HG02884 (cell line): ENCODE data around the gene TUBGCP5.

Experiments
- ATAC-seq: cut with Tn5 transposase; IDR thresholded peaks from one replicate; pipeline ENCODE4 v1.9.1; 2021; ENCODE audit warnings: mild to moderate bottlenecking, moderate library complexity; ENCODE audit not compliant: unreplicated experiment

The TUBGCP5 gene

DNA sequence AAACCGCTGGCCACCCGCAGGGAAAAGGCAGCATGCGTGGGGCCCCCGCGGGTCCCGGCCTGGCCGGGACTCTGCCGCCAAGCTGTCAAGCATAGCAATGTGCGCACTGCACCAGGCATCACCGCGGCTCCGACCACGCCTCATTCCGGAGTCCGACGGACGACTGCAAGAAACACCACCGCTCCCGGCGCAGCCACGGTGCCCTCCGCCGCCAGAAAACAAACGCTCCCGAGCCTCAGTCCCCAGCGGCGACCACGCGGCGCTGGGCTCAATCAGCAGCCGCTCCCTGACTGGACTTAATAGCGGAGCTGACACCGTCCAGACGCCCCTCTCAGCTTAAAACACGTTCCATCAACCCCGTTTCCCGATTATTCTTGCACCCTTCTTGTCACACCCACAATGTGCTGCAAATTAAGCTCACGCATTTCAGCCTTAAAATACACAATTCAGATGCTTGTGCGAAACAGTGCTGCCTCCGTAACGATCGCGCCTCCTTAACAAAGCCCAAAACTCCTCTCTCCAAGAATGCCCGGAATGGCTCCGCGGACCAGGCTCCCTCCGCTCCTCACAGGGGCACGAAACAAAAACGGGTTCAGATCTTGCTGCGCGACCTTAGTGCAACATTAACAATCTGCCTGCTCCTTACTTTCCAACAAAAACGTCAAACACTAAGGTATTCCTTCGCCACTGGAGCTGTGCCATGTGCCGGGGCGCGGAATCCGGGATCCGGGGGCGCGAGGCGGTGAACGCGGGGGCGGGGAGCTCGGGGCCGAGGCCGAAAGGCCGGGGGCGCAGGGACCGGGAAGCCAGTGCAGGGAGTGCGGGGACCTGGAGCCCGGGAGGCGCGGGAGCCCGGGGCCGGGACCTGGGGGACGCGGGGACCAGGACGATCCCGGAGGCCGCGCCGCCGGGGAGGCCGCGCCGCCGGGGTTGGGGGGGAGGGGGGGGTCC, 59.9 kb downstream of the TUBGCP5 start:
- ATAC-seq: peak; percentile 53

DNA sequence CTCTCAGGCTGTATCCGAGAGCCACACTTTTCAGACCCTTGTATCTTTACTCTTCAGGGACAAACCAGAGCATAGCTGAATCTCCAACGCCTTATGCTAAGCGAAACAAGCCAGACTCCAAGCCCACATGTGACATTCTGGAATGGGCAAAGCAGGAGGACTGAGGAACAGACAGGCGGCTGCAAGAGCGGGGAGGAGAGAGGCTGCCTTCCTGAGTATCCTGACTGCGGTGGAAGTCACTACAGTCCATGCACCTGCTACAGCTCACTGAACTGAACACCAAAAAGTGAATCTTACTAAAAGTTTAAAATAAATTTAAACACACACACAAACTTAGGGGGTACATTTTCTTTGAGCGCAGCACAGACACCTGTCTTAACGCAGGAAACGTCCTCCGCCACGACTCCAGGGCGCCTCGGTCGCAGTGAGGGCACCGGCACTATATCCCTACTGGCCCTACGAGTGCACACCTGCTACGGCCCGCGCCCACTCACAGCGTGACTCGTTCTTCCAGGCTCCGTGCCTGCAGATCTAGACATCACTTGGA, 60.6 kb downstream of the TUBGCP5 start:
- peak; percentile 27 for ATAC-seq

DNA sequence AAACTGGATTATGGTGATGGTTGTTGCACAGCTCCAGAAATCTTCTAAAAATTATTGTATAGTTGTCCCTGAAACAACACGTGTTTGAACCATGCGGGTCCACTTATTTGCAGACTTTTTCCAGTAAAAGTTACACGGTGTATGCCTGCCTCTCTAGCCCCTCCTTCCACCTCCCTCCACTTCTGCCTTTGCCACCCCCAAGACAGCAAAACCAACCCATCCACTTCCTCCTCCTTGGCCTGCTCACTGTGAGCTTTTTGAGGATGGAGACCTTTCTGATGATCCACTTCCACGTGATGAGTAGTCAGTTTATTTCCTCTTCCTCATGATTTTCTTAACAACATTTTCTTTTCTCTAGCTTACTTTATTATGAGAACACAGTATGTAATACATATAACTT, 64.6 kb downstream of the TUBGCP5 start:
- no peak for ATAC-seq

DNA sequence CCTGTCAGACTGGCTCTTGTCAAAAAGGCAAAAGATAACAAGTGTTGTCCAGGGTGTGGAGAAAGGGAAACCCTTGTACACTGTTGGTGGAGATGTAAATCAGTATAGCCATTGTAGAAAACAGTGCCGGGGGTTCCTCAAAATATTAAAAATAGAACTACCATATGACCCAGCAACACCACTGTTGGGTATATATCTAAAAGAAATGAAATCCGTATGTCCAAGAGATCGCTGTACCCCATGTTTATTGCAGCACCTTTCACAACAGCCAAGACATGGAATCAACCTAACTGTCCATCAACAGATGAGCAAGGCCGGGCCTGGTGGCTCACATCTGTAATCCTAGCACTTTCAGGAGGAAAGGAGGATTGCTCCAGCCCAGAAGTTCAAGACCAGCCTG, 65.4 kb downstream of the TUBGCP5 start:
- no peak for ATAC-seq

DNA sequence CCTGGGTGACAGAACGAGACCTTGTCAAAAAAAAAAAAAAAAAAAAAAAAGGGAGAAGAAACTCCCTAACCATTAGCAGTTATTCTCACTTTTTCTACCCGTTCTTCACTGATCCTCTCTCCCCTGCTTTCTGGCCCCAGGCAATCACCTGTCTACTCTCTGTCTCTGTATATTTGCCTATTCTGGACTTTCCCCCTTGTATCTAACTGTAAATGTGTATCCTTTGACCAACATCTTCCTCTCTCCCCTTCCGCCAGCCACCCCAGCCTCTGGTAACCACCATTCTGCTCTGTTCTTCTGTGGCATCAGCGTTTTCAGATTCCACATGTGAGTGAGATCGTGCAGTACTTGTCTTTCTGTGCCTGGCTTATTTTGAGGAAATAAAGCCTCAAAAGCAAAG, 66.1 kb downstream of the TUBGCP5 start:
- ATAC-seq: peak; percentile 63

DNA sequence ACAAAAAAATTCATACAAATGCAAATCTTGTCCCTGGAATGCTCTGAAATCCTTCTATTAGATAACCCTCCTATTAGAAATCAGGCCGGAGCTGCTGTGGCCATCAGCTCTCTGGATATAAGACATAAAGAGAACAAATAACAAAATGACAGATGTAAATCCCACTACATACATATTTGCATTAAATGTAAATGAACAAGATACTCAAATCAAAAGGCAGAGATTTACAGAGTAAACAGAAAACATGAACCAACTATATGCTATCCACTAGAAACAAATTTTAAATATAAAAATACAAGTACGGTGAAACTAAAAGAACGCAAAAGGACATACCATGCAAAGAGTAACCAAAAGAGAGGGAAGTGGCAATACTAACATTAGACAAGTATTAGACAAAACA, 69.9 kb downstream of the TUBGCP5 start:
- ATAC-seq: no peak

DNA sequence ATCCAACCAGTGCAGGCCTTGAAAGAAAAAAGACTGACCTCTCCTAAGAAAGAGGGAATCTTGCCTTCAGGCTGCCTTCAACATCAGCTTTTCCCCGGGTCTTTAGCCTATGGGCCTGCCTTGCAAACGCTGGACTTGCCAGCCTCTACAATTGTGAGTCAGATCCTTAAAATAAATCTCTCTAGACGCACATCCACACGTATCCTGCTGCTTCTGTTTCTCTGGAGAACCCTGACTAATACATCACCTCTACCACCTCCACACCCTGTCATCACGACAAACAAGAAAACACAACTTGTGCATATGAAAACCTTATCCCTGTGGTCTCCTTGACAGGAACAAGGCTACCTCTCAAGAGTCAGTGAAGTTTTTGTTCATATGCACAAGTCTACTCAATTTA, 71.0 kb downstream of the TUBGCP5 start:
- no peak for ATAC-seq

DNA sequence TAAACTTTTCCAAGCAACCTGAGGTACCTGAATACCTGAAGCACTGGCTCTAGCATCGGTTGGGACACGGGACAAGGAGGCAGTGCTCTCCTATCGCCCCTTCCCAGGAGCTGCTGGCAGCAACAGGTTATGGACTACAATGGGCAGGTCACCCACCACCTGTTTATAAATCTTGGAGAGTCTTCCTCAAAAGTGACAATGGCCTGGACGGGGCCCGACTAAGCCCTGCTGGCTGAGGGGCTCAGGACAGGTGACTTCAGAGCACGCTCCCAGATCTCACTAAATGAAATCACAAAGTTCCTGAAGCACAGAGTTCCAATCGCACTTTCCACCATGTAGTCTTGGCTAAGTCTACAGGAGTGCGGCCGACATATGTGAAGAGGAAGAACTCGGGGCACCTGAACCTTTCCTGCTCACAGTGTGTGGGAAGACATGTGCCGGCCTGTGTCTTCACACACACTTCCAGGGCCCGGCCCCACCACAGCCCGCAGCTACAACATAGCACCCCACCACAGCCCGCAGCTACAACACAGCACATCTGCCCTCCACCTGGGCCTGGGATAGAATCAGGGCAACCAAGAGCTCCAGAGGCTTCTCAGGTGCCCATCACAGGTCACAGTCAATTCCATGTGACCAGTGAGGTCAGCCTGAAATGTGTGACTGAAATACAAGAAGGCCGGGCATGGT, 72.1 kb downstream of the TUBGCP5 start:
- no peak for ATAC-seq

DNA sequence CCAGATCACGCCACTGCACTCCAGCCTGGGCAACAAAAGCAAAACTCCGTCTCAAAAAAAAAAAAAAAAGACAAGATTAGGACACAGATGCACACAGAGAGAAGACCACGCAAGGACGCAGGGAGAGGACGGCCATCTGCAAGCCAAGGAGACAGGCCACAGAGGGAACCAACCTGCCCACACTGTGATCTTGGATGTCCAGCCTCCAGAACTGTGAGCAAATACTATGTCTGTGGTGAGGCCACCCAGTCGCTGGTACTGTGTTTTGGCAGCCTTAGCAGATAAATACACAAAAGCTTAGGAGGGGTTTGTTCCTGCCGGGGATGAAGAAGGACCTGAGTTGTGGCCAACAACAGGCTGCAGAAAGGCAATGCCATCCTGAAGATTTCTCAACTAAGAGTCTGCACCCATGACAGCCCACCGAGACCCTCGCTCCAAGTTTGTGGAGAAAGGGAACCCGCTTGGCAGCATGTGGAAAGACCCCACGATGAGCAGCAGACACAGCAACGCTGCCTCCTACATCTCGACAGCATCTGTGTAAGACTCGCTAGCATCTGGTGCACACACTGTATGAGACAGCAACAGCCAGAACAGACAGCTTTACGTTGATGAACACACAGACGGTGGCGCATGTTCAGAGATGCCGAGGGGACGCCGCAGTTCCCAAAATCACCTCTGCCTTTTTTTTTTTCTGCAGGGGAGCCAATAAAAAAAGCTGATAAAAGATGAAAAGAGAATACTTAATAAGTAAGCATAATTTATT, 72.9 kb downstream of the TUBGCP5 start:
- ATAC-seq: no peak

DNA sequence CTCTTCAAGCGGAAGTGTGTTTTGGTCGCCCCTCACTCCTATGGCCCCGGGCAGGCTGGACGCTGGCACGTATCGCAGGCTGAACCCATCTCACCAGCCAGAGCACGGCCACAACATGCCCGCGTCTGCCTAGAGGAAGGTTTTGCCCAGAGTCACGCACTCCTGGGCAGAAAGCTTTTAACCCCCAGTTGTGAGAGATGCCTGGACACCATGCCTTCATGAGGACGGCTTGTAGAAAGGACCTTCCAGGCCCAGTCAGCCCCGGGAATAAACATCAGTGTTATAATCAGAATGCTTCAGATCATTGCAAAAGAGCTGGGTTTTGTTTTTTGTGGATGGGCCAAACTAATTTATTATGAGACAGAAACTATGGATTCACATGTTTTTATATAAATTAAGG, 75.7 kb downstream of the TUBGCP5 start:
- no peak for ATAC-seq

DNA sequence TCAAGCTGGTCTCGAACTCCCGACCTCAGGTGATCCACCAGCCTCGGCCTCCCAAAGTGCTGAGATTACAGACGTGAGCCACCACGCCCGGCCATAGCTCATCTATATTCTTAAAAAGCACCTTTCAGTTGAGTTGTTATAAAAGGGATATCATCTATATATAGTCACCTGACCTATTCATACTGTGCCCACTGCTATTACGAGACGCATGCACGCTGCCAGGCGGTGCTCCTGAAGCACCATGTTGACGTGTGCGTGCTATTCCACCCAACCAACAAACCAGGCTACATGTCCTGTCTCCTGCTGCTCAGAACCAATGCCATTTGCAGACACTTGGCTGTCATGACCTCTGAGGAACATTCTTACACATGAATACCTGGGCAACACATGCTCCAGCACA, 76.8 kb downstream of the TUBGCP5 start:
- ATAC-seq: no peak

DNA sequence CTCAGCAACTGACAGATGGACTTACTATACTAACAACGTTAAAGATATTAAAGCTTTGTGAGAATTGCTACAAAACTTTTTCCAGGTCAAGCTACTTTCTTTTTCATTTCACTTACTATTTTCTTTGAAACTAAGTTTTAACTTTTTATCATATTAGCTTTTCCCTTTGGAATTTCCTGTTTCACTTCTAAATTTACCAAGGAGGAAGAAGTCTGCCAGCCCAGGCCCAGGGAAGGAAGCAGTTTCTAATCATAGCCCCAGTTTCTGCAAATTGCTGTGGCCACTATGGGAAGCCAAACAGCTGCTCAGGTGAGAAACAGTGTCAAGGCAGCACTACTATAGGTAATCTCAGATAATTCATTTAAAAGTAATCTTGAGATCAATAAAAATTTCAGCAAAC, 77.6 kb downstream of the TUBGCP5 start:
- no peak for ATAC-seq

DNA sequence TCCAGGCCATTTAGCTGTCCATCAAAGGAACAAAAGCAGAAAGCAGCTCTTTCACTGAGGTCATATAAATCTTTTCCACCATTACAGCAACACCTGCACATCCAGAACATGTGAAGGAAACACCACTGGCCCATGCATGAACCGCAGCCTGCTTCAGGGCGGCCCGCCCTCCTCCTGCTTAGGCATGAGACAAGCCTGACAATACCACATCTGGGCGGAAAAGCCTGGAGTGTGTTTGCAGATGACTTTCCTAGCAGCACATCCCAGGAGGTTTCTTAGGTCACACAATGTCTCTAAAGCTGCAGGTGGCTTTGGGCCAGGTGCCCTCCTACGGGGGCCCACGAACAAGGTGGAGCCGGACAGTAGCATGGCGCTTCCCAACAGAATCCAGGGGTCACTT, 78.8 kb downstream of the TUBGCP5 start:
- no peak for ATAC-seq

DNA sequence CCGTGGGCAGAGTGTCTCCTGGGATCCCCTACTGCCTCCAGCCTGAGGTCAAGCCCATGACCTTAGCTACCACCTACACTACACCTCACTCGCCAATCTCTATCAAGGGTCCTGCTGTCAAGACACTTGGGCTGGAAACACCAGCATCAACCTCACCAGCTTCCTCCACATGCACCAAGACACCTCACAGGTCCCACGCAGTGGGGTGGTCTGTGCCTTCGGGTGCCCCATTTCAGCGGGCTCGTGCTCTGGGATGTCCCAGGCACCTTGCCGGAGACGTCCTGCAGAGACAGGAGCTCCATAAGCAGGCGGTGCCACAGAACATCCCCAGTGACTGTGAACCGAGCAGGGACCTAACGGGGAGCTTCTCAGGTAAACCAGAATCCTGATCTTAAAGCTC, 79.2 kb downstream of the TUBGCP5 start:
- no peak for ATAC-seq

DNA sequence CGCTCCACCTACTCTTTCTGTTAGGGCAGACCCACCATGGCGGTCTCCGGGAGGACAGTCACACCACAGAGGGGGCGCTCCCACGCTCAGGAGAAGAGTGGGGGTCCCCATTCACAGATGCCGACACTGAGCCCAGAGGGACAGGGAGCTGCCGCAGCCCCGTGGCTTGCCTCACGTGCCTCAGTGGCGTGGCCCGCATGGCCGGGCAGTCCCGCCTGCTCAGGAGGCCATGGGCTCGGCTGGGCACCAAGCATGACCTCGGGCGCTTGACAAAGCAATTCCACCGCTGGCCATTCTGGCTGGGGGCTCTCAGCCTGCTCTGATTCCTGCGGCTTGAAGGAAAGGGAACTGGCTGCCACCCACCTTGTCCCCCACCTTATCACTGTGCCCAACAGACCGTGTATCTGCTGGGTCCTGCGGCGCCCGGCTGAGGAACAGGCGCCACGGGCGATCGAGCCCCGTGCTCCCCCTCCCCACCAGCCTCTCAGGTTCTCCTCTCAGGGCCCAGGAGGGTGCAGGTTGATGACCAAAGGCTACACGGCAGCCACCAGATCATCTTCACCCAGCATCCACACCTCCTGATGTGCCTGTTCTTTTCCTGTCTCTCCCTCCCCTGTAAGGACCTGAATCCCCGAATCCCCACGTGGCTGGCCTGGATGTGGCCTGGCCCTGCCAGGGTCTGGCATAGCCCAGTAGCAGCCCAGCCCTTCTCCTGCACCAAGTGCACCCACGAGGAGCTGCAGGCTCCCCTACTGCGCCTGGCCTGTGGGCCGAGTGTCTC, 79.9 kb downstream of the TUBGCP5 start:
- no peak for ATAC-seq

DNA sequence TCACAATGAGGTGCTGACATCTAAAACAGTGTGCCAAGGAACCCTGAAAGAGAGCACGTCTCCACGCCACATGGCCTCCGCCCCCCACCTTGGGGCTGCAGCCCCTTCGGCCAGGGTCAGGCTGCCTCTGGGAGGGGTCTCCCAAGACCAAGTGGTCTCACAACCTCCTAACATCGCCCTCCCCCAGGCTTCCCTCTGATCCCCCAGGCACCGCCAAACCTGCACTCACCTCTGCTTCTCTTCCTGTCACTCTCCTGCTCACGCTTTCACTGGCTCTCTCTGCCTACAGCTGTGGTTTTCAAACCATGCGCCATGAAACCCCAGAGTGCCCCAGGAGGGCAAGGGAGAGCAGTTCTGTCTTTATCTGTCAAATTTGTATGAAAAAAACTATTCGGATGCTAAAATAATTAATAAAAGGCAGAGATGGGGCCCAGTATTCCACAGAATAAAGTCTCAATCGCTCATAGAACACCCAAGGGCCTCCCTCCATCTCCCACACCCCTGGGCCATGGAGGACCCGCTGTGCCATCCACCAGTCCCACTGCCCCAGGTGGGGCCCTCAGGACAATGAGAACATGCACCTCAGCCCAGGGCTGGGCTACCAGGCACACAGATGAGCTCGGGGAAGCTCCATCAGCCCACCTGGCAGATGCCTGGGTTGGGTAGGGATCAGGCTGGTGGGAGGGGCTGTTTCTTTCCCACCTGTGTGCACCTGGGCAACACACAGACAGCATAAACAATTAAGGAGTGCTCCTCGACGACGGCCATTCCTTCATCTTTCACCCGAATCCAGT, 80.7 kb downstream of the TUBGCP5 start:
- no peak for ATAC-seq

DNA sequence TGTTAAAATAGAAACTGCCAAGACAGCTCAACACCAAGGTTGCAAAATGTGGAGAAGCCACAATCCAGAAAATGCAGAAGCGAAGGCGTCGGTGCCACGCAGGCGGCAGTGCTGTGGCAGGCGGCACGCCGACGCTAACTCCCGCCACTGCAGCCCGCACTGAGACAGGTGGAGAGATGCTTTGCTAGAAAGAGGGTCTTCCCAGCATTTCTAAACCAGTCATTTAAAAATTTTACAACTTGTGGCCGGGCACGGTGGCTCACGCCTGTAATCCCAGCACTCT, 82.5 kb downstream of the TUBGCP5 start:
- ATAC-seq: no peak

DNA sequence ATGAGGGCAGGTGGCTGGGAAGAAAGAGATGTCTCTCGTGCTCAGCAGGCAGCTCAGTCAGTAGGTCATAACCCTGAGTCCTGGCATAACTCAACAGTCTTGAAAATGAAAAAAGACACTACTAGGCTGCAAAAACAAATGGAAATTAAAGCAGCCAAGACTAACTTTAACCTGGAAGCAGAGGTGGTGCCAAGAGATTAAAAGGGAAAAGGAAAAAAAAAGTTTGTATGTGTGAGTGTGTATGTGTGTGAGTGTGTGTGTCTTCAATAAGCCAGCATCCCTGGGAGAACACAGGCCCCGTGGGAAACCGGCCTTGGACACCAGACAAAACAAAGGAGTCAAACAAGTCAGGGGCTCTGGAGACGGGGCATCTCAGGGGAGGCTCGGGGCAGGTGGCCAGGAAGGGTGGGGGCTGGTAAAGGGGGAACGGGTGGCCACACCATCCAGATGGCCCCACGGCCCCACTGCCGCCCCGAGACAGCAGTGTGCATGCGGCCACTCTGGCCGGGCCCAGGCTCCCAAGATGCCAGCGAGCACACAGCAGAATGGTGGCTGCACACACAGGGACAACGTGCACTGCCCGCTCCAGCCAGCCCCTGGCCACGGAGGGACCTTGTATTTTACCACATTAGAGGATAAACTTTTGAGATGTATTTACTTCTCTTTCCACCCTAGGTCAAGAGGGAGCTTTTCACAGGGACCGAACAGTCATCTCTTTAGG, 83.0 kb downstream of the TUBGCP5 start:
- ATAC-seq: no peak

DNA sequence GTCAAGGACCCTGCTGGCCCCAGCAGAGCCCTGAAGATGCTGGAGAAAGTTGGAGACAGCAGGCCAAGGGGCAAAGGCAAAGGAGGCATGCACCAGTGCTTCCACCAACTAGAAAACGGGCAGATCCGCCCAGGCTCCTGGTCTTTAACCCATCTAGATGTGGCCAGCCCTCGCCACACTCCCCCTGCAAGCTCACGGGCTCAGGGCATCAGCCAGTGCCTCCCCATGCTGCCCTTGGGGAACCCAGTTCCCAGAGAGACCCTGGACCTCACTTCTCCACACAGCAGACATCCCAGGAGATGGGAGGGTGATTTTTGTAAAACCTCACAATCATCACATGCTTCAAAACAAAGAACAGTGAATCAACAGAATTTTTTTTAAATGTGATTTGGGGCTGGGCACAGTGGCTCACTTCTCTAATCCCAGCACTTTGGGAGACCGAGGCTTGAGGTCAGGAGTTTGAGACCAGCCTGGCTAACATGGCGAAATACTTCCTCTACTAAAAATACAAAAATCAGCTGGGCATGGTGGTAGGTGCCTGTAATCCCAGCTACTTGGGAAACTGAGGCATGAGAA, 83.7 kb downstream of the TUBGCP5 start:
- no peak for ATAC-seq
